ENCODE measurements around the gene KRT85.

GRCh38 chr12:52368508-52368907 is 1.2 kb upstream of the KRT85 start:
- TF ChIP-seq CTCF (IDR thresholded peaks at IDR 0.05) (no peak), ZFX (IDR thresholded peaks at IDR 0.05; ENCODE audit: borderline replicate concordance) (no peak)

Data from 22Rv1 (cell line).